ENCODE results near the gene FRMPD1.
"Not testable (repeated sequence)": the region's sequence is repeated elsewhere in the genome, so short reads cannot be mapped to it uniquely, and the experiment has no call there.

The FRMPD1 gene

DNA sequence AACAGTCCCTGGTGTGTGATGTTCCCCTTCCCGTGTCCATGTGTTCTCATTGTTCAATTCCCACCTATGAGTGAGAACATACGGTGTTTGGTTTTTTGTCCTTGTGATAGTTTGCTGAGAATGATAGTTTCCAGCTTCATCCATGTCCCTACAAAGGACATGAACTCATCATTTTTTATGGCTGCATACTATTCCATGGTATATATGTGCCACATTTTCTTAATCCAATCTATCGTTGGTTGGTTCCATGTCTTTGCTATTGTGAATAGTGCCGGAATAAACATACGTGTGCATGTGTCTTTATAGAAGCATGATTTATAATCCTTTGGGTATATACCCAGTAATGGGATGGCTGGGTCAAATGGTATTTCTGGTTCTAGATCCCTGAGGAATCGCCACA, 114.5 kb downstream of the FRMPD1 start:
- H3K4me1 ChIP-seq; H3K27me3 ChIP-seq (ENCODE audit: low read depth); H3K9me3 ChIP-seq; in situ Hi-C loops (cut with MboI; ENCODE audit: low sequenced_read_pairs); H3K4me3 ChIP-seq; H3K36me3 ChIP-seq (replicated peaks); DNase-seq (ENCODE audit: low spot score in 2 of 2): not testable (repeated sequence)

DNA sequence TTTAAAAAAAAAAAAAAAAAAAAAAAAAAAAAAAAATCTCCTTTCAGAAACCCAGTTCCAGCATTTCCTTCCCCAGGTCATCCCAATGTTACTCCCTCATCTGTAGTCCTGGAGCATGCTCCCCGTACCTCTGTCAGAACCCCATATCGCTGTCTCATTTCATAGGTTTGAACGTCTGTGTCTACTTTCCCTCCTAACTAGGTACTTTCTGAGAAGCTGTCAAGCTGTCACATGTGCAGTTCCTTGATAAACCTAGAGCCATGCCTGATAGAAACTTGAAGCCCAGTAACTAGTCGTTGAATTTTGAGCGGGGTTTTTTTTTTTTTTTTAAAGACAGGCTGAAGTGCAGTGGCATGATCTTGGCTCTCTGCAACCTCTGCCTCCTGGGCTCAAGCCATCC, 118.6 kb downstream of the FRMPD1 start:
- Histone ChIP-seq H3K4me3 (no peak overlapping the region), H3K9me3 (no peaks in the 10 kb centered on the region), H3K27me3 (ENCODE audit: low read depth) (no peaks in the 10 kb centered on the region), H3K36me3 (replicated peaks) (peaks cover 17% of the 10 kb centered on the region), H3K4me1 (no peaks in the 10 kb centered on the region)
- no peak for DNase-seq (ENCODE audit: low spot score in 2 of 2)
- in situ Hi-C loops (cut with MboI; ENCODE audit: low sequenced_read_pairs): no loop called here

DNA sequence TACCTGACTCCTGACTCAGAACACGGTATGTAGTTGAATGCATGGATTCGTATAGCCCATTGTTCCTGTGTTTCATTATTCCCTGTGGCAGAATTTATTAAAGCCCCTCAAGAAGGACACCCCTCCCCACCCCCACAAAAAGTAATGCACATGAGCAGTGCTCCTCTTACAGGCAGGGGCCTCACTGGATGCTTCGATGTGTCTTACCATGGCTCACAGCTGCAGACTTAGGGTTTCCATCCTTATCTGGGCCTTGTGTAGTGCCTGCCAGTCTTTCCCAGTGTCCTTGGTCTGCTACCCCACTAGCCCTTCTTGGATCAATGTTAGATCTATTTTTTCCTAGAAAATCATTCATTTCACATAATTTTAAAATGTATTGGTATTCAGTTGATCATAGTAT, 119.2 kb downstream of the FRMPD1 start:
- peaks cover 14% of the 10 kb centered on the region for H3K36me3 ChIP-seq (replicated peaks)
- in situ Hi-C loops (cut with MboI; ENCODE audit: low sequenced_read_pairs): no loop called here
- H3K4me3 ChIP-seq: no peak overlapping the region
- H3K27me3 ChIP-seq (ENCODE audit: low read depth): no peaks in the 10 kb centered on the region
- DNase-seq (ENCODE audit: low spot score in 2 of 2): no peak
- no peaks in the 10 kb centered on the region for H3K9me3 ChIP-seq
- no peaks in the 10 kb centered on the region for H3K4me1 ChIP-seq

DNA sequence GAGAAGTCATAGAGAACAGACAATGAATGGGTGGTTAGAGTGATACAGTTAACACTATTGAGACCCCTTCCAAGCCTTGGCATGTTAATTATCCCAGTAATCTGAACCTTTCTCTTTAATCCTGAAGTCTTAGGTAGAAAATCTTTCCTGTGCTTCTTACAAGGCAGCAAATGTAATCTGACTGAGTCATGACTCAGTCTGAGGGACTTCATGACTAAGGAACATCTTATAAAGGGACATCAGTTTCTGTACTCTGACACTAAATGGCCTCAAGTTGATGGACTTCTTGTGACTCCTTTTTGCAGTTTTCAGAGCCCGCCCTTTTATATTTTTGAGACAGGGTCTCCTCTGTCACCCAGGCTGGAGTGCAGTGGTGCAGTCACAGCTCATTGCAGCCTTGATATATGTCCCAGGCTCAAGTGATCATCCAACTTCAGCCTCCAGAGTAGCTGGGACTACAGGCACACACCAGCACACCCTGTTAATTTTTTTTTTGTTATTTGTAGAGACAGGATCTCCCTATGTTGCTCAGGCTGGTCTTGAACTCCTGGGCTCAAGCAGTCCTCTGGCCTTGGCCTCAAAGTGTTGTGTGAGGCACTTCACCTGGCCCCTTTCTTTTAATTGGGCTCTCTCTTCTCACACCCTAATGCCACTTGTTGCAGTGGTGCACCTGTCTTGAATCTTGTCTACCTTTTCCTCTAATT, 124.6 kb downstream of the FRMPD1 start:
- no peak overlapping the region for H3K4me3 ChIP-seq
- H3K36me3 ChIP-seq (replicated peaks): peaks cover 50% of the 10 kb centered on the region
- no peaks in the 10 kb centered on the region for H3K9me3 ChIP-seq
- no peaks in the 10 kb centered on the region for H3K27me3 ChIP-seq (ENCODE audit: low read depth)
- H3K4me1 ChIP-seq: no peaks in the 10 kb centered on the region
- DNase-seq (ENCODE audit: low spot score in 2 of 2): no peak
- in situ Hi-C loops (cut with MboI; ENCODE audit: low sequenced_read_pairs): no loop called here

DNA sequence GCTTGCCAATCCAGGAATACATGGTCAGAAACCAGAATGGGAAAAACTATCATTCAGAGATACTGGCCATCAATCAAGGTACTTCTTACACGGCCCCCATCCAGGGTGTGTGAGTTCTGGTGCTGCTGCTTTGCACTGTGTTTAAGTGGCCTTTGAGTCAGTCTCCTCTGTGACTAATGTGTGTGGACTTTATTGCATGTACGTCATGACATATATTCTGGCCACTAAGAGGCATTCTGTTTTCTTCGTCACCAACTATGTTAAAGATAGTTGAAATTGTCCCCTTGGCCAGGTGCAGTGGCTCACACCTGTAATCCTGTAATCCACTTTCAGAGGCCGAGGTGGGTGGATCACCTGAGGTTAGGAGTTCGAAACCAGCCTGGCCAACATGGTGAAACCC, 125.6 kb downstream of the FRMPD1 start:
- no peaks in the 10 kb centered on the region for H3K27me3 ChIP-seq (ENCODE audit: low read depth)
- no peaks in the 10 kb centered on the region for H3K4me1 ChIP-seq
- in situ Hi-C loops (cut with MboI; ENCODE audit: low sequenced_read_pairs): no loop called here
- peaks cover 56% of the 10 kb centered on the region for H3K36me3 ChIP-seq (replicated peaks)
- no peak for DNase-seq (ENCODE audit: low spot score in 2 of 2)
- H3K9me3 ChIP-seq: no peaks in the 10 kb centered on the region
- no peak overlapping the region for H3K4me3 ChIP-seq

DNA sequence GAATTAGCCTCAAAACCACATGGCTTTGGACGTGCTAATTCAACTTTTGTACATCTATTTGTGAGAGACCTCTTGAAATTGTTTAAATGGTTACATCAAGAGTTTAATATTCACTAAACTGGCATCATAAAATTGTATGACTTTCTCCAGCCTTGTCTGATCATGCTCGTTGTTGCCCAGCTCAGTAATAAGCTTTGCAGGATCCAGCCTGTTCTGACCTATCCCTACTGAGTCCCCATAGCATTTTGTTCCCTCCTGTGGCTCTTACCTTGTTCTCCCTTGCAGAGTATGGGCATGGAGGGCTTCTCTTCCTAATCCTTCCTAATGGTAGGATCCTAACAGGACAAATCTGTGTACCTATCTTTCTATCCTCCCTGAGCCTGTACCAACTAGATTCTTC, 127.8 kb downstream of the FRMPD1 start:
- peaks cover 75% of the 10 kb centered on the region for H3K36me3 ChIP-seq (replicated peaks)
- in situ Hi-C loops (cut with MboI; ENCODE audit: low sequenced_read_pairs): no loop called here

DNA sequence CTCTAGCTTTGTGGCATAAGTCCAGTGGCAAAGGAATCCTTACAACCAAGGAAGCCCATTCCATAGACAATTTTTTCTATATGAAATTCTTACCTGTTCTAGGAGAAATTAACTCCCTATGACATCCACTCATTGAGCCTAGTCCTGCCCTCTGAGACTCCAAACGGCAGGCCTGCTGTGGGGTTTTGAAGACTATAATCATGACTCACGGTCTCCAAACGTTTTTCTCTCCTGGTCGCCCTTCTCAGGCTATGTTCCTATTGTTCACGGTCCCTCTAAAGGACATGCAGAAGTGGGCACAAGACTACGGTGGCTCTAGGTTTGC, 133.5 kb downstream of the FRMPD1 start:
- peaks cover 47% of the 10 kb centered on the region for H3K36me3 ChIP-seq (replicated peaks)
- H3K9me3 ChIP-seq: no peaks in the 10 kb centered on the region
- no peaks in the 10 kb centered on the region for H3K27me3 ChIP-seq (ENCODE audit: low read depth)
- in situ Hi-C loops (cut with MboI; ENCODE audit: low sequenced_read_pairs): no loop called here
- peaks cover 13% of the 10 kb centered on the region for H3K4me1 ChIP-seq
- peak overlapping the region; percentile 98 for H3K4me3 ChIP-seq
- DNase-seq (ENCODE audit: low spot score in 2 of 2): no peak

More for the DNA sequence above, 127.8 kb downstream of the FRMPD1 start:
- Histone ChIP-seq H3K9me3 (no peaks in the 10 kb centered on the region), H3K4me1 (peaks cover 5% of the 10 kb centered on the region), H3K4me3 (no peak overlapping the region), H3K27me3 (ENCODE audit: low read depth) (no peaks in the 10 kb centered on the region)
- DNase-seq (ENCODE audit: low spot score in 2 of 2): no peak

DNA sequence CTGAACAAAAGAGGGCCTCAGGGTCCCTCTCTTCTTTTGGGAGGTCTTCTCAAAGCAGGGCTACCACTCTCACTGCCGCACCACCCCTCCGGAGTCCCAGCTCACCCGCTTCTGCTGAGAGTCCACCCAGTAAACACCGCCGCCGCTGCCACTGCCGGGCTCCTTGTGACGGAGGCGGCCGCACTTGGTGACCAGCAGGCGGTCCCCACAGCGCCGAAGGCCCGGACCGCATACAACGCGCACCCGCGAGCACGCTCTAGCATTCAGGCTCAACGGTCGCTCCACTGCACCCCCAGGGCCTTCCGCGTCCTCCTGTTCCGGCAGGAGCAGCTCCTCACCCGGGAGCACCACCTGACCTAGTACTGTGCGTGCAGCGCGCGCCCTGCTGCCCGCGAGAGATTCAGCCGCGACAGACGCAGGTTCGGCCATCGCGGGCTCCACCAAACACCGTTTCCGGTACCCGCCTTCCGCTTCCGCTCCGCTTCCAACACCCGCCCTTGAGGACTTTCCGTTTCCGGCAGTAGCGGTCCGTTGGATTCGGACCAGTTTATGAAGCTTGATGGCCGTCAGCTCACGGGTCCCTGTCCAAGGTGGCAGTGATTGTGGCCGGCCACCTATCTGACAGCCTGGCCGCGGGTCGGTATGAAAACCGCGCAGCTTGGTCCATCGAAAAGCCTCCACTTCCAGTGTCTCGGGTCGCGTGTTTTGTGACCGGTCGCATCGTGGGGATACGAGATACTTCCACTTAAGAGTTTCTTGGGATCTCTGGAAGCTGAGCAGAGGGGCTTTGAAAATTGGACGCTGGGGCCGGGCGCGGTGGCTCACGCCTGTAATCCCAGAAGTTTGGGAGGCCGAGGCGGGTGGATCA, 134.1 kb downstream of the FRMPD1 start, which contains the start of gene EXOSC3:
EXOSC3 (minus strand) TSS at position 449 of the 868 bp plus-strand sequence; CDS start at position 429, 20 bp downstream.
- in situ Hi-C loops (cut with MboI; ENCODE audit: low sequenced_read_pairs): no loop called here
- Histone ChIP-seq H3K4me1 (peaks cover 13% of the 10 kb centered on the region), H3K9me3 (no peaks in the 10 kb centered on the region), H3K36me3 (replicated peaks) (peaks cover 41% of the 10 kb centered on the region), H3K4me3 (peak within 1 kb of the TSS; percentile 98), H3K27me3 (ENCODE audit: low read depth) (no peaks in the 10 kb centered on the region)
- DNase-seq (ENCODE audit: low spot score in 2 of 2): peak; percentile 89 to 93

DNA sequence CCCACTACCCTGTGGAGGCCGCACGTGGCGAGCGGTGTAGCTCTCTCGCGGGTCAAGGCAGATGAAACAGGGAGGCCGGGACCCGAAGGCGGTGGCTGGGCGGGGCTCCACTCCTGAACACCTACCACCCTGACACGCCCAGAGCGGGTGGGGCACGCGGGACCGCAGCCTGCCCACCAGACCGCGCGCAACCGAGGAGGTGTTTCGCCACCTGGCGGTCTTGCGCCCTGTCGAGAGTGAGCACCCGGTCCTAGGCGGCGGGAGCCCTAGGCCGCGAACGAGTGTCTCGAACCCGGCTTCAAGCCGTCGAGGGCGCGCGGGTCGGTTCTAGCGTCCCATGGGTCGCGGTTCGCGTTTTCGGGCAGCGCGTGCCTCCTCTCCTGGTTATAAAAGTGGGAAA, 136.3 kb downstream of the FRMPD1 start:
- H3K9me3 ChIP-seq: no peaks in the 10 kb centered on the region
- H3K4me3 ChIP-seq: no peak overlapping the region
- no peaks in the 10 kb centered on the region for H3K27me3 ChIP-seq (ENCODE audit: low read depth)
- DNase-seq (ENCODE audit: low spot score in 2 of 2): no peak
- in situ Hi-C loops (cut with MboI; ENCODE audit: low sequenced_read_pairs): no loop called here
- peaks cover 19% of the 10 kb centered on the region for H3K36me3 ChIP-seq (replicated peaks)
- H3K4me1 ChIP-seq: peaks cover 13% of the 10 kb centered on the region

DNA sequence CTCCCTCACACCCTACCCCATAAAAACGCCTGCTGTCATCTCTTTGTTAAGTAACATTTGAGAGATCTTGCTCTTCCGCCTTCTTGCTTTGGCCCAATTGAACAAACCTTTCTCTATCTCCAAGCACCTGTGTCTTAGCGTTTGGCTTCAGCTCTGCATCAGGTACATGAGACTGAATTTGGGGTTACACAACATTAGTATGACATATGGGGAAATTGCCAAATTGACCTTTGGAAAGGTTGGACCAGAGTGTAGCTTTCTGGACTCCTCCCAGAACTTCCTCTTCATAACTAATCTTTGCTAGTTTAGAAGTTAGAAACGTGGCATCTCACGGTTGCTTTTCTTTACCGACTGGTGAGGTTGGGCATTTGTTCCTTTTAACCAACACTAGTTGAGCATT, 137.6 kb downstream of the FRMPD1 start:
- Histone ChIP-seq H3K36me3 (replicated peaks) (peaks cover 6% of the 10 kb centered on the region), H3K9me3 (no peaks in the 10 kb centered on the region), H3K4me1 (peaks cover 9% of the 10 kb centered on the region), H3K4me3 (no peak overlapping the region), H3K27me3 (ENCODE audit: low read depth) (no peaks in the 10 kb centered on the region)
- no peak for DNase-seq (ENCODE audit: low spot score in 2 of 2)
- in situ Hi-C loops (cut with MboI; ENCODE audit: low sequenced_read_pairs): no loop called here

DNA sequence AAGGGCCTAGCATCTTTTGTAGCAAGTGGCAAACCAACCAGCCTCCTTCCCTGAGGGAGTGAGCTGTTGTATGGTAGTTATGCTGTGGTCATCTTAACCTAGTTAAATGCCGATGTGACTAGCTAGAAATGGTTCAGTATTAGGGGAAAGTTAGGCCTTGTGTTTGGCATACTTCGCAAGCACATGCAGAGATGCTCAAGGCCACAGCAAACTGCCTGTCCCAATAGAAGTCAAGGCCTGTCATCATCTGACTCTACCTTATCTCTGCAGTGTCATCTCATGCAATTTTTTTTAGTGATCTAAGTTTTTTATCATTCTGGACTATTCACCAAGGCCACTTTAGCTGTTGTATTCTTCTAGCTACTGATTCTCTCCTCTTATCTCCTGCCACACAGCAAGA, 139.3 kb downstream of the FRMPD1 start:
- H3K9me3 ChIP-seq: no peaks in the 10 kb centered on the region
- no peaks in the 10 kb centered on the region for H3K36me3 ChIP-seq (replicated peaks)
- H3K27me3 ChIP-seq (ENCODE audit: low read depth): no peaks in the 10 kb centered on the region
- 0 out of 2 replicates have a peak, but pooled peaks cover 3% of the 10 kb centered on the region for H3K4me1 ChIP-seq
- no peak overlapping the region for H3K4me3 ChIP-seq
- DNase-seq (ENCODE audit: low spot score in 2 of 2): no peak
- in situ Hi-C loops (cut with MboI; ENCODE audit: low sequenced_read_pairs): no loop called here

DNA sequence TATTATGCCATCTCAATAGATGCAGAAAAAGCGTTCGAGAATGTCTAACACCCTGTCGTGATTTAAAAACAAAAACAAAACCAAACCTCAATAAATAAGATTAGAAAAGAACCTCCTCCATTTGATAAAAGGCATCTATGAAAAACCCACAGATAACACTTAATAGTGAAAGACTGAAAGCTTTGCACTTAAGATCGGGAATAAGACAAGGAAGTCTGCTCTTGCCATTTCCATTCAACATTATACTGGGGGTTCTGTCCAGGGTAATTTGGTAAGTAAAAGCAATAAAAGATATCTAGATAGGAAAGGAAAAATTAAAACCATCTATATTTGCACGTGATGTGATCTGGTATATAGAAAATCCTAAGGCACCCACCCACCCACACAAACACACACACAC, 141.4 kb downstream of the FRMPD1 start:
- in situ Hi-C loops (cut with MboI; ENCODE audit: low sequenced_read_pairs): no loop called here

DNA sequence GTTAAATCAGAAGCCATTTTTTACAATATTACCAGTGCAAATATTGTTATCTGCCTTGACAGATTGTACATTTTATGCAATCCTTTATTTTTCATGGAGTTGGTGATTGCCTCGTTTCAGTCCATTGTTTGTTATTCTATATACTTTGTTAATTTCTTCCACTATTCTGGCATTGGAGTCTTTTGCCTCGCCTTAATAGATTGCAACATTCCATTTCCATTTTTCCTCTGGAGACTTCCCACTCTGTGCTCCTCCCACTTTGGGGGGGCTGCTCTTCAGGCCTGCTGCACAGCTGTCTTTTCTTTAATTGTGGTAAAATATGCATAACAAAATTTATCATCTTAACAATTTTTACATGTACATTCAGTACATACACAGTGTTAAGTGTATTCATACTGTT, 145.5 kb downstream of the FRMPD1 start:
- no peaks in the 10 kb centered on the region for H3K9me3 ChIP-seq
- in situ Hi-C loops (cut with MboI; ENCODE audit: low sequenced_read_pairs): no loop called here
- no peaks in the 10 kb centered on the region for H3K27me3 ChIP-seq (ENCODE audit: low read depth)
- no peaks in the 10 kb centered on the region for H3K36me3 ChIP-seq (replicated peaks)
- DNase-seq (ENCODE audit: low spot score in 2 of 2): no peak
- H3K4me3 ChIP-seq: no peak overlapping the region
- peaks cover 5% of the 10 kb centered on the region for H3K4me1 ChIP-seq

More for the DNA sequence above, 141.4 kb downstream of the FRMPD1 start:
- no peak for DNase-seq (ENCODE audit: low spot score in 2 of 2)
- no peaks in the 10 kb centered on the region for H3K4me1 ChIP-seq
- H3K36me3 ChIP-seq (replicated peaks): no peaks in the 10 kb centered on the region
- H3K9me3 ChIP-seq: no peaks in the 10 kb centered on the region
- no peaks in the 10 kb centered on the region for H3K27me3 ChIP-seq (ENCODE audit: low read depth)
- H3K4me3 ChIP-seq: no peak overlapping the region

Data from HAP-1 (cell line).